Fibroblast of villous mesenchyme (primary cell): ENCODE data around the gene SRBD1. TPM values are rescaled to one million over a fixed set of nuclear protein-coding genes. Genes with fewer than 3 reads are reported as not detected.

Source experiments
- DNase-seq: peaks from one replicate; pipeline ENCODE4 v3.0.0-alpha.2; 2010; ENCODE audit warnings: low read depth
- H3K4me3 ChIP-seq: 2 replicates; pipeline ENCODE4 v1.5.1; 2011; ENCODE audit warnings: low read depth, mild to moderate bottlenecking, low read length
- total RNA-seq: library from RNA; depleted of rRNA; stranded (reverse); fragments of >200 nt; gene quantifications from 2 replicates; pipeline ENCODE4 v1.2.3, GENCODE V29; 2012
- TF ChIP-seq, protein P1 (sequence below): IDR thresholded peaks from 2 replicates; pipeline ENCODE4 v1.5.1; 2012; ENCODE audit warnings: low read depth, mild to moderate bottlenecking, low read length; ENCODE audit not compliant: insufficient read depth

SRBD1 gene
- total RNA-seq, 1 donor: 31.1 TPM

DNA sequence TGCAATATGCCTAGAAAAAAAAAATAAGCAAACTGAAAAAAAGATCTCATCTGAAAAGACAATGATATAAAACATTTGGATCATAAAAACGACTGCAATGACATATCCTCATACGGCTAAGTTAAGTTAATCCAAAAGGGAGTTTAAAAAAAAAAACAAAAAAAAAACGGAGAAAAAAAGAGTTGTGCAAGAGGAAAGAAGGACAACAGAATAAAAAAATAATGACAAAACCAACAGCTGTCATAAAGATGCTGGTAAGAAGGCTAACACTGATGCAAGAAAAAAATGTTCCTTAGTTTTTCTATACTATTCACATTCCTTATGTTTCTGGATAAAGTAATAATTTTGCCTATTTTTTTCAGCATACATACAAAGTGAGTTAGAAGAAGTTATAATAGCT, 192.5 kb downstream of the SRBD1 start:
- DNase-seq: no peak
- no peak overlapping the region for H3K4me3 ChIP-seq
- TF ChIP-seq, protein P1, sequence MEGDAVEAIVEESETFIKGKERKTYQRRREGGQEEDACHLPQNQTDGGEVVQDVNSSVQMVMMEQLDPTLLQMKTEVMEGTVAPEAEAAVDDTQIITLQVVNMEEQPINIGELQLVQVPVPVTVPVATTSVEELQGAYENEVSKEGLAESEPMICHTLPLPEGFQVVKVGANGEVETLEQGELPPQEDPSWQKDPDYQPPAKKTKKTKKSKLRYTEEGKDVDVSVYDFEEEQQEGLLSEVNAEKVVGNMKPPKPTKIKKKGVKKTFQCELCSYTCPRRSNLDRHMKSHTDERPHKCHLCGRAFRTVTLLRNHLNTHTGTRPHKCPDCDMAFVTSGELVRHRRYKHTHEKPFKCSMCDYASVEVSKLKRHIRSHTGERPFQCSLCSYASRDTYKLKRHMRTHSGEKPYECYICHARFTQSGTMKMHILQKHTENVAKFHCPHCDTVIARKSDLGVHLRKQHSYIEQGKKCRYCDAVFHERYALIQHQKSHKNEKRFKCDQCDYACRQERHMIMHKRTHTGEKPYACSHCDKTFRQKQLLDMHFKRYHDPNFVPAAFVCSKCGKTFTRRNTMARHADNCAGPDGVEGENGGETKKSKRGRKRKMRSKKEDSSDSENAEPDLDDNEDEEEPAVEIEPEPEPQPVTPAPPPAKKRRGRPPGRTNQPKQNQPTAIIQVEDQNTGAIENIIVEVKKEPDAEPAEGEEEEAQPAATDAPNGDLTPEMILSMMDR: no peak

DNA sequence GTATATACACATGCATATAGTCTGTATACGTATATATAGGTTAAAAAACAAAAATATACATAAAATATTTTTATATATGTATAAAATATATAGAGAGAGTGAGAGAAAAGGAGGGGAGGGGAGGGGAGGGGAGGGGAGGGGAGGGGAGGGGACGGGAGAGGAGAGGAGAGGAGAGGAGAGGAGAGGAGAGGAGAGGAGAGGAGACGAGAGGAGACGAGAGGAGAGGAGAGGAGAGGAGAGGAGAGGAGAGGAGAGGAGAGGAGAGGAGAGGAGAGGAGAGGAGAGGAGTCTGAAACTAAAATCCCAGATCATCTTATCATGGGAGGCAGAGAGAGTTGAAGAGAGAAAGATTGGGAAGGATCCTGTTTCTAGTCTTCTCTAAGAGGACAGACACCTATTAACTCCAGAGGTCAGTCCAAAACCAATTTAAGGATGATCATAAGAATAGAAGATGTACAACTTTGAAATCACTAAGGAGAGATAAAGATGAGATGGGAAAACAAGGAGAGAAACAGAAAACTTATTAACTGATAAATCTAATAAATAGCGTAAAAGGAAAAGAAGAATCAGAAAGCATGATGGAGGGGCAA, 195.4 kb downstream of the SRBD1 start:
- no peak for DNase-seq
- H3K4me3 ChIP-seq: no peak overlapping the region
- TF ChIP-seq, protein P1: no peak

- no peak overlapping the region for H3K4me3 ChIP-seq
- TF ChIP-seq, protein P1: no peak
- peak; percentile 82 for DNase-seq
Observed at GRCh38 chr2:45412754-45413379, 198.2 kb downstream of the SRBD1 start.

DNA sequence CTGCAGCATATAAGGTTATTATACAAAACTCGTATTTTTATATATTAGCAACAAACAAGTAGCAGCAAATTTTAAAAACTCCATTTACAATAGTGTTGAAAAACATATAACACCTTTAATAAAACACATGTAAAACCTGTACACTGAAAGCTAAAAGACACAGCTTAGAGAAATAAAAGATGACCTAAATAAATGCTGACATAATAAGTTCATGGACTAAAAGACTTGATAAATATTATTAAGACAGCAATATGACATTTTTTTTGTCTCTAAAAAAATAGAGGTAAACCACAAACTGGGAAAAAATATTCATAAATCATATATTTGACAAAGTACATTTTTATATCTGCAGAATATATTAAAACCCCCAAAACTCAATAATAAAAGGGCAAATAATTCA, 201.4 kb downstream of the SRBD1 start:
- H3K4me3 ChIP-seq: no peak overlapping the region
- no peak for DNase-seq
- TF ChIP-seq, protein P1: no peak

DNA sequence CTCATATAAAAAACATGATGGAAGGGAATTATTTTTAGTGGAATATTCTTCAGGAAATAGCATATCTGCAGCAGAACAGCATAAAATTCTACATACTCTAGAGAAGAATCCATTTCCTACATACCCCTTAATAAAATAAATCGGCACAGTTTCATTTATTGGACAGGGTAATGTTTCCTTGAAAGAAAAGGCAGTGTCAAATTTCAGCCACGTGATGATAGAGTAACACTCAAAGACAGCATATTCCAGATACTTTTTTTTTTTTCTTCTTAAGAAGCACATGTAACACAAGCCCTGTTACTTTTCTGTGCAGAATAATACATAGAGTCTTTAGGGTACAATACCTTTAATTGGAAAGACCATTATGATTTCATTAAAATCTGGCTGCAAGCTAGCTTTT, 204.4 kb downstream of the SRBD1 start:
- no peak overlapping the region for H3K4me3 ChIP-seq
- TF ChIP-seq, protein P1: no peak
- DNase-seq: peak; percentile 29

DNA sequence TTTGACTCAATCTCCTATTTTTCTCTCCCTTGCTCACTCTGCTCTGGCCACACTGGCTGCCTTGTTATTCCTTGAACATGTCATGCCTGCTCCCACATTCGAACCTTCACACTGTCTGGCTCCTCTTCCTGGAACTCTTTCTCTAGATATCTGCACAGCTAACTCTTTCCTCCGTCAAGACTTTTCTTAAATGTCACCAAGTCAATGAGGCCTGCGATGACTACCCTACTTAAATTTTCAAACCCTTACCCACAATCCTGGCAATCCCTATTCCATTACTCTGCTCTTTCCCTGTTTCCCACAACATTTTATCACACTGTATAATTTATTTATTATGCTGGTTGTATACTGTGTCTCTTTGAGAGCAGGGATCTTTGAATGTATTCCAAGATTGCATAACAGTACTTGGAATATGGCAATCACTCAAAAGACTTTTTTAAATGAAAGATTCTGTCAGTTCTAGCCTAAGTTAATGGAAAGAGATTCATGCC, 206.2 kb downstream of the SRBD1 start:
- DNase-seq: peak; percentile 20
- TF ChIP-seq, protein P1: no peak
- no peak overlapping the region for H3K4me3 ChIP-seq
